HG03025 (cell line): Measurements from ENCODE around the gene INTS1.
A peak's percentile ranks its signal among the peaks of the same experiment; 100 is the strongest.

ENCODE experiments used
- ATAC-seq: cut with Tn5 transposase; IDR thresholded peaks from one replicate; pipeline ENCODE4 v1.9.1; 2021; ENCODE audit warnings: mild to moderate bottlenecking, moderate library complexity; ENCODE audit not compliant: unreplicated experiment, low FRiP score

INTS1 gene

GRCh38 chr7:1503816-1504775 is at the start of gene INTS1:
INTS1 (minus strand) TSS chr7:1504389; CDS start chr7:1503960, 429 bp downstream.
- peak; percentile 81 for ATAC-seq

GRCh38 chr7:1553512-1554210 is 49.5 kb upstream of the INTS1 start:
- no peak for ATAC-seq

- no peak for ATAC-seq
Measured at GRCh38 chr7:1552200-1552599, 48.0 kb upstream of the INTS1 start.

- no peak for ATAC-seq
Measured at GRCh38 chr7:1550846-1551155, 46.6 kb upstream of the INTS1 start.

GRCh38 chr7:1550005-1550845 is 46.0 kb upstream of the INTS1 start:
- ATAC-seq, result no peak

- no peak for ATAC-seq
Measured at GRCh38 chr7:1549357-1550004, 45.3 kb upstream of the INTS1 start.

GRCh38 chr7:1548944-1549343 is 44.8 kb upstream of the INTS1 start:
- ATAC-seq, result no peak

GRCh38 chr7:1548438-1548831 is 44.2 kb upstream of the INTS1 start:
- ATAC-seq, result no peak

GRCh38 chr7:1547777-1548437 is 43.7 kb upstream of the INTS1 start:
- ATAC-seq, result no peak

- no peak for ATAC-seq
Measured at GRCh38 chr7:1546909-1547776, 43.0 kb upstream of the INTS1 start.

- ATAC-seq, result no peak
Measured at GRCh38 chr7:1546274-1546908, 42.2 kb upstream of the INTS1 start.

- no peak for ATAC-seq
Measured at GRCh38 chr7:1545417-1546246, 41.4 kb upstream of the INTS1 start.

- ATAC-seq, result no peak
Measured at GRCh38 chr7:1544896-1545416, 40.8 kb upstream of the INTS1 start.

GRCh38 chr7:1544178-1544895 is 40.1 kb upstream of the INTS1 start:
- ATAC-seq, result no peak

GRCh38 chr7:1543826-1544177 is 39.6 kb upstream of the INTS1 start:
- ATAC-seq, result no peak

GRCh38 chr7:1542841-1543747 is 38.9 kb upstream of the INTS1 start:
- ATAC-seq, result no peak
